CD14-positive monocyte (primary cell): Measurements from ENCODE around the gene MYO7B. TPM values are rescaled to one million over a fixed set of nuclear protein-coding genes. Genes with fewer than 3 reads are reported as not detected.

Experiments used
- DNase-seq, 3 donors: peaks; one replicate each; pipeline ENCODE4 v3.0.0-alpha.2; 2011 to 2022
- H2AFZ ChIP-seq: 2 replicates; pipeline ENCODE4 v1.6.0; 2012; ENCODE audit warnings: mild to moderate bottlenecking, low read depth, low read length, inconsistent platforms; ENCODE audit not compliant: insufficient read depth, poor library complexity, severe bottlenecking
- H3K27ac ChIP-seq, 2 donors: 1 replicate in 1 of 2; 2 replicates in 1 of 2; pipeline ENCODE4 v1.5.1; 2012 to 2013; ENCODE audit warnings: low read length in 2 of 2, control low read depth in 1 of 2, inconsistent platforms in 1 of 2, low read depth in 1 of 2, mild to moderate bottlenecking in 1 of 2
- H3K27me3 ChIP-seq, 2 donors: one replicate each; pipeline versions ENCODE4 v1.6.0 to v1.6.1; 2011 to 2013; ENCODE audit warnings: low read length in 2 of 2; ENCODE audit not compliant: control insufficient read depth in 2 of 2, insufficient read depth in 2 of 2
- H3K36me3 ChIP-seq, 2 donors: replicated peaks in 1 of 2; 1 replicate in 1 of 2; 2 replicates in 1 of 2; pipeline versions ENCODE4 v1.5.1 to v1.6.1; 2012 to 2013; ENCODE audit warnings: low read length in 2 of 2, control low read depth in 1 of 2, inconsistent platforms in 1 of 2, mild to moderate bottlenecking in 1 of 2; ENCODE audit not compliant: insufficient read depth in 2 of 2, control insufficient read depth in 1 of 2
- H3K4me1 ChIP-seq, 2 donors: 1 replicate in 1 of 2; 2 replicates in 1 of 2; pipeline versions ENCODE4 v1.5.1 to v1.6.1; 2012 to 2013; ENCODE audit warnings: low read length in 2 of 2, control low read depth in 1 of 2, inconsistent platforms in 1 of 2, mild to moderate bottlenecking in 1 of 2, moderate library complexity in 1 of 2; ENCODE audit not compliant: insufficient read depth in 2 of 2, control insufficient read depth in 1 of 2
- H3K4me2 ChIP-seq: replicated peaks from 2 replicates; pipeline ENCODE3; 2012; ENCODE audit warnings: low read length, moderate library complexity, mild to moderate bottlenecking; ENCODE audit not compliant: poor library complexity, severe bottlenecking; ENCODE audit errors: extremely low read depth
- H3K4me3 ChIP-seq, 3 experiments: fragments of 200-600 bp in 1 of 3; sonication (generic) in 1 of 3; replicated peaks in 1 of 3; 1 replicate in 2 of 3; 2 replicates in 1 of 3; pipeline ENCODE4 v1.5.1; 2011 to 2013; ENCODE audit warnings: low read length in 3 of 3, mild to moderate bottlenecking in 3 of 3, control low read depth in 2 of 3, low read depth in 2 of 3, inconsistent platforms in 1 of 3, moderate library complexity in 1 of 3
- H3K79me2 ChIP-seq: 2 replicates; pipeline ENCODE4 v1.6.0; 2012; ENCODE audit warnings: mild to moderate bottlenecking, control low read depth, inconsistent platforms, low read length, moderate library complexity; ENCODE audit not compliant: insufficient read depth
- H3K9ac ChIP-seq: 2 replicates; pipeline ENCODE4 v1.6.0; 2017; ENCODE audit warnings: low read length, mild to moderate bottlenecking; ENCODE audit not compliant: insufficient read depth, poor library complexity, severe bottlenecking
- H3K9me3 ChIP-seq, 2 donors: replicated peaks in 1 of 2; 1 replicate in 1 of 2; 2 replicates in 1 of 2; pipeline versions ENCODE4 v1.5.1 to v1.6.1; 2012 to 2013; ENCODE audit warnings: low read length in 2 of 2, control low read depth in 1 of 2; ENCODE audit not compliant: control insufficient read depth in 1 of 2, insufficient read depth in 1 of 2
- H4K20me1 ChIP-seq: 2 replicates; pipeline ENCODE4 v1.6.0; 2012; ENCODE audit warnings: mild to moderate bottlenecking, low read length, control low read depth, moderate library complexity; ENCODE audit not compliant: insufficient read depth
- H3K27ac Mint-ChIP-seq, 7 donors: one replicate each; pipeline ENCODE4 v1.8.0; 2020; ENCODE audit warnings: mild to moderate bottlenecking in 7 of 7, mixed read lengths in 7 of 7, moderate library complexity in 6 of 7, inconsistent platforms in 2 of 7
- H3K27me3 Mint-ChIP-seq, 3 donors: one replicate each; pipeline ENCODE4 v1.8.0; 2021 to 2022; ENCODE audit warnings: low read depth in 3 of 3, mild to moderate bottlenecking in 3 of 3, mixed read lengths in 3 of 3, moderate library complexity in 3 of 3, inconsistent platforms in 1 of 3
- H3K36me3 Mint-ChIP-seq, 2 donors: one replicate each; pipeline ENCODE4 v1.8.0; 2020; ENCODE audit warnings: mixed read lengths in 2 of 2, inconsistent platforms in 1 of 2, mild to moderate bottlenecking in 1 of 2
- H3K4me1 Mint-ChIP-seq: one replicate; pipeline ENCODE4 v1.8.0; 2020; ENCODE audit warnings: mild to moderate bottlenecking, mixed read lengths
- H3K4me3 Mint-ChIP-seq, 2 donors: one replicate each; pipeline ENCODE4 v1.8.0; 2020; ENCODE audit warnings: mild to moderate bottlenecking in 2 of 2, mixed read lengths in 2 of 2, moderate library complexity in 1 of 2
- H3K9me3 Mint-ChIP-seq, 7 donors: one replicate each; pipeline ENCODE4 v1.8.0; 2020 to 2022; ENCODE audit warnings: mixed read lengths in 7 of 7, mild to moderate bottlenecking in 6 of 7, moderate library complexity in 6 of 7, inconsistent platforms in 2 of 7
- WGBS: methylation state at CpG from one replicate; pipeline ENCODE4 v1.1.5; 2013; ENCODE audit warnings: missing lambda C conversion rate; ENCODE audit not compliant: insufficient coverage; 5-methylcytosine and 5-hydroxymethylcytosine counted together
- intact Hi-C, 2 donors: fragments of 100-400 bp; cut with micrococcal nuclease; formaldehyde crosslinking; loops; one replicate each; pipeline versions ENCODE4 v1.15.0 to v1.15.1; 2023
- polyA plus RNA-seq, 3 donors: library from polyadenylated mRNA; depleted of rRNA in 1 of 3; unstranded in 2 of 3; stranded (reverse) in 1 of 3; fragments of 300-500 nt in 2 of 3; fragments of >200 nt in 1 of 3; fragmentation: Illumina TruSeq in 2 of 3; gene quantifications; 1 replicate in 2 of 3; 2 replicates in 1 of 3; pipeline ENCODE4 v1.2.3, GENCODE V29; 2012 to 2021
- TF ChIP-seq, protein P1 (sequence below): fragments of 200-600 bp; IDR thresholded peaks from one replicate; pipeline ENCODE4 v1.8.0; 2022; ENCODE audit warnings: antibody characterized with exemption, mild to moderate bottlenecking

Gene MYO7B
- polyA plus RNA-seq, 3 donors, result 7.3 to 9.8 (median 9.0) TPM

DNA sequence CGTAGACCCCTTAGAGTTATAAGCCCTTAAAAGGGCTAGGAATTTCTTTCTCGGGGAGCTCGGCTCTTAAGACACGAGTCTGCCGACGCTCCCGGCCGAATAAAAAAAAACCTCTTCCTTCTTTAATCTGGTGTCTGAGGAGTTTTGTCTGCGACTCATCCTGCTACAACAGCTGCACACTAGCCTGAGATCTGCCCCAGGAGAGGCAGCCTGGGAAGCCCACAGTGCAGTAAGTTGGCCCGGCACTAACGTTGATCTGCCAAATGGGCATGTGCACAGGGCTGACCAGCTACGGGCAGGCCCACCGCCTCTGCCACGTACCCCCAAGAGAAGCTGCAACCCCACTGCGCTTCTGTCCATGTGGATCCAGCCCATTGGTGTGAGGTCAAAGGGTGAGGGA lies 148.3 kb downstream of the MYO7B start:
- TF ChIP-seq, protein P1, sequence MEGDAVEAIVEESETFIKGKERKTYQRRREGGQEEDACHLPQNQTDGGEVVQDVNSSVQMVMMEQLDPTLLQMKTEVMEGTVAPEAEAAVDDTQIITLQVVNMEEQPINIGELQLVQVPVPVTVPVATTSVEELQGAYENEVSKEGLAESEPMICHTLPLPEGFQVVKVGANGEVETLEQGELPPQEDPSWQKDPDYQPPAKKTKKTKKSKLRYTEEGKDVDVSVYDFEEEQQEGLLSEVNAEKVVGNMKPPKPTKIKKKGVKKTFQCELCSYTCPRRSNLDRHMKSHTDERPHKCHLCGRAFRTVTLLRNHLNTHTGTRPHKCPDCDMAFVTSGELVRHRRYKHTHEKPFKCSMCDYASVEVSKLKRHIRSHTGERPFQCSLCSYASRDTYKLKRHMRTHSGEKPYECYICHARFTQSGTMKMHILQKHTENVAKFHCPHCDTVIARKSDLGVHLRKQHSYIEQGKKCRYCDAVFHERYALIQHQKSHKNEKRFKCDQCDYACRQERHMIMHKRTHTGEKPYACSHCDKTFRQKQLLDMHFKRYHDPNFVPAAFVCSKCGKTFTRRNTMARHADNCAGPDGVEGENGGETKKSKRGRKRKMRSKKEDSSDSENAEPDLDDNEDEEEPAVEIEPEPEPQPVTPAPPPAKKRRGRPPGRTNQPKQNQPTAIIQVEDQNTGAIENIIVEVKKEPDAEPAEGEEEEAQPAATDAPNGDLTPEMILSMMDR, result no peak
- Histone ChIP-seq H3K79me2 (no peaks in the 10 kb centered on the region), H3K27me3 (peaks cover 0 to 13% of the 10 kb centered on the region in 2 donors), H4K20me1 (no peaks in the 10 kb centered on the region), H3K9ac (no peak overlapping the region), H3K4me1 (no peaks in the 10 kb centered on the region), H3K27ac (no peak overlapping the region), H3K4me3 (no peak overlapping the region), H2AFZ (no peak overlapping the region), H3K4me2 (no peak overlapping the region), H3K9me3 (peaks cover 1 to 3% of the 10 kb centered on the region in 2 donors), H3K36me3 (no peaks in the 10 kb centered on the region)
- Mint-ChIP-seq H3K36me3 (no peaks in the 10 kb centered on the region), H3K9me3 (peaks cover 0 to 11% (median 5%) of the 10 kb centered on the region in 7 donors), H3K27me3 (peaks cover 19 to 24% (median 19%) of the 10 kb centered on the region in 3 donors), H3K4me3 (no peak overlapping the region), H3K27ac (peak overlapping the region in 1 of 7 donors; percentile 31), H3K4me1 (peaks cover 10% of the 10 kb centered on the region)
- no peak for DNase-seq
- 90% methylated on average over 7 of the region's 15 CpGs for WGBS
- intact Hi-C loops, result no loop called here

- Histone ChIP-seq H3K27me3 (peaks cover 0 to 13% of the 10 kb centered on the region in 2 donors), H4K20me1 (no peaks in the 10 kb centered on the region), H3K36me3 (no peaks in the 10 kb centered on the region), H3K9ac (no peak overlapping the region), H3K27ac (no peak overlapping the region), H3K4me1 (no peaks in the 10 kb centered on the region), H3K9me3 (peaks cover 9 to 18% of the 10 kb centered on the region in 2 donors), H3K4me3 (no peak overlapping the region), H2AFZ (no peak overlapping the region), H3K79me2 (no peaks in the 10 kb centered on the region), H3K4me2 (no peak overlapping the region)
- DNase-seq, result no peak
- intact Hi-C loops, result no loop called here
- WGBS, result 96% methylated on average over 6 of the region's 8 CpGs
- Mint-ChIP-seq H3K27me3 (peaks cover 17 to 18% (median 17%) of the 10 kb centered on the region in 3 donors), H3K27ac (no peak overlapping the region), H3K4me1 (peaks cover 10% of the 10 kb centered on the region), H3K4me3 (no peak overlapping the region), H3K9me3 (peaks cover 2 to 22% (median 17%) of the 10 kb centered on the region in 7 donors), H3K36me3 (no peaks in the 10 kb centered on the region)
- TF ChIP-seq, protein P1, result no peak
Measured at GRCh38 chr2:127685410-127686080, 150.1 kb downstream of the MYO7B start.

Other genes with a start within 250 kb of the MYO7B start
- 10 to 100 TPM; 13.2 to 49.7 (median 16.9) TPM for gene ERCC3, start 241.5 kb upstream of the MYO7B start, polyA plus RNA-seq
- gene MAP3K2, start 147.7 kb upstream of the MYO7B start, polyA plus RNA-seq, result 10 to 100 TPM; 16.0 to 86.4 (median 66.3) TPM
- under 1 TPM in 1 of 3 donors, not detected in 2; 0.69 TPM for gene PROC, start 117.3 kb upstream of the MYO7B start, polyA plus RNA-seq
- gene IWS1, start 9.2 kb upstream of the MYO7B start, polyA plus RNA-seq, result 10 to 100 TPM in 2 of 3 donors, 1 to 10 TPM in 1; 7.9 to 21.3 (median 15.6) TPM
- gene GPR17, start 110.5 kb downstream of the MYO7B start, polyA plus RNA-seq, result under 1 TPM in 1 of 3 donors, not detected in 2; 0.07 TPM
- 1 to 10 TPM in 1 of 3 donors, under 1 TPM in 2; 0.13 to 1.3 (median 0.23) TPM for gene LIMS2, start 139.8 kb downstream of the MYO7B start, polyA plus RNA-seq
- gene SFT2D3, start 165.8 kb downstream of the MYO7B start, polyA plus RNA-seq, result 1 to 10 TPM in 2 of 3 donors, not detected in 1; 3.8 to 4.9 TPM